Activated CD4-positive, alpha-beta T cell treated with anti-CD3 and anti-CD28 coated beads, Interleukin-2, amount 50 U/mL, for 16 hours (primary cell): ENCODE measurements around the gene TRDMT1.

Experiments used
- DNase-seq: peaks from one replicate; pipeline ENCODE4 v3.0.0-alpha.2; 2020

TRDMT1 gene

DNA sequence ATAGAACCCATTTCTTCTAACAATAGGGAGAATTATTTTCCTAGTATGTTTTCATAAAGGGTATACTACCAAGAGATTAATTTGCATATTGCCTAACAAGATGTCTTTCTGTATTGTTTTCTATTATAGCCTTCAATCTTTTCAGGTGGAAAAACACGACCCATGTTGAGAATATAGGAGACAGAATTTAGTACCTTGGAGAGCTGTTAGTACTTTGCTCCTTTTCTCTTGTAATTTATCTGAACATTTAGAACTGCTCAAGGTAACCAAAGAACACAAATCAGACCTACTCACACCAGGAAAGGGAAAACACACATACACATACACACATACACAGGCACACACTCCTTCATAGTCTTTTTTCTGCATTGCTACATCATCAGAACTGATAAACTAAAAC lies 7.8 kb upstream of the TRDMT1 start:
- no peak for DNase-seq

DNA sequence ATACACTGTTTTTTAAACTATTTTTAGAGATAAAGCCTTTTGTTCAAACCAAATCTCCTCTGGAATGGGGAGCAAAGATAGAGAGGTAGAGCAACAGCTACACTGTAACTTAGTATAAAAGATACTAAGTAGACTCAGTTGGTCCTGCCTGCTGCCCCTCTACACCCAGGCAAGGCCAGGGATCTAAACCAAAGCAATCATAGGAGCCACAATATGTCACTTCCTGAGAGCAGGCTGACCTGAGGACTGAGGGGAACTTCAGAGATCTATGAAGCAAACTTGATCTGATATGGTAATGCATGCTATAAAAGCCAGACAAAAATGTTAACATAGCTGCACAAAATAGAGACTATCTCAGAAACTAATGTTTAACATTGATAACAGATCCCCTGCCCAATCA lies 7.0 kb upstream of the TRDMT1 start:
- DNase-seq: no peak

DNA sequence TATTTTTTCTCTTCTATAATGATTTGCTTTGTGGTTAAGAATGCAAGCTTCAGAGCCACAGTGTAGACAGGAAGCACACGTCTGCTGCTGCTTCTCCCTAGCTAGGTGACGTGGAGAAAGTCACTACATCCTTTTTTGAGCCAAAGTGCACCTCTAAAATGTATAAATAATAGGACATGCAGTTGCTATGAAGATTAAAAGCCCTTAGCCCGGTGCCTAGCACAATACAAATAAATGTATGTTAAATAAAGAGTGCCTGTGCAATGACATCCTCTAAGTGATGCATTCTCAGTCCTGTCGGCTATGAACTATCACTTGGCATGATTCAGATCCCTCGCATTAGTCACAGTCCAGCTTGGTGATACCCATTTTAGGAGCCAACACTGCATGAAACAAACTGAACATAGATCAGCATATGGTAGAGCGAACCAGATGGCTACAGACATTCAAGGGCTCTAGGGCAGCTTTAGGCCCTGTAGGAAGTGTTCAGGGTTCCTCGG lies 4.8 kb upstream of the TRDMT1 start:
- DNase-seq: peak; percentile 80

GRCh38 chr10:17203416-17203815 lies 1.9 kb upstream of the TRDMT1 start:
- DNase-seq: no peak

DNA sequence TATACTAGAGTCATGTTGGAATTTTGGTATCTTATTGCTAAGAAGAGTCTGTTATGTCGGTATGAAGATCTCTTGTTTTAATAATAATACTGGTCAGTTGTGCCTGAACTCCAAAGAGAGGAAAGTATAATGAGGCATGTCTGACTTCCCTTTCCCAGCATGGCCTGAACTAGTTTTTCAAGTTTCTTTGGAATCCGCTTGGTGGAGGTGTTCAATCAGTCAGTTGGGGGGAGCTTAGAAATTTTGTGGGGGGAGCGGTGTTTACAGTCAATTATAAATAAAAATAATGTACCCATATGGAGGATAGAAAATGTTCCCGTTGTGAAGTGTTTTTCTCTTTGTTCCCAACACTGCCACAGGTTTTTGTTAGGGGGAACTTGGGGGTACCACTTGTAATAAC lies 1.5 kb upstream of the TRDMT1 start:
- DNase-seq: no peak

- DNase-seq: no peak
Measured at GRCh38 chr10:17202506-17202905, 1.0 kb upstream of the TRDMT1 start.

GRCh38 chr10:17201794-17202116 lies 283 bp upstream of the TRDMT1 start:
- no peak for DNase-seq

GRCh38 chr10:17200001-17200911 lies 1.2 kb downstream of the TRDMT1 start:
- DNase-seq: no peak

DNA sequence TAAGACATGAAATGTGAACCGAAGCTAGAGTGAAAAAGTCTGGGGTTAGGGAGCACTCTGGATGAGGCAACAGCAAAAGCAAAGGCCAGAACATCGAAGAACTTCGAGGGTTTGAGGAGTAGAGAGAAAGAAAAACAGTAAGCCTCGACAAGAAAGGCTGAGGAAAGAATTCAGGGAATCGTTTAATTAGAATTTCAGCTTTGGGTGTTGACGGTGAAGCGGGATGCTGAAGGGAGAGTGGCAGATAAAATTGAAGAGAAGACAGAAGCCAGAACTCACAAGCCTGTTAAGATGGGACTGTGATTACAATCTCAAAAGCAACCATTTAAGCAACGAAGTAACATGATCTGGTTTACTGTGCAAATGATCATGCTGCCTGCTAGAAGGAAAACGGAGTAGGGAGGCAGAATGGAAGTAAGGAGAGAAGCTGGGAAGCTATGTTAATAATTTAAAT lies 2.1 kb downstream of the TRDMT1 start:
- no peak for DNase-seq

- DNase-seq: no peak
Measured at GRCh38 chr10:17196573-17196972, 4.9 kb downstream of the TRDMT1 start.

- DNase-seq: no peak
Measured at GRCh38 chr10:17196045-17196444, 5.4 kb downstream of the TRDMT1 start.

- DNase-seq: no peak
Measured at GRCh38 chr10:17195083-17195482, 6.4 kb downstream of the TRDMT1 start.

DNA sequence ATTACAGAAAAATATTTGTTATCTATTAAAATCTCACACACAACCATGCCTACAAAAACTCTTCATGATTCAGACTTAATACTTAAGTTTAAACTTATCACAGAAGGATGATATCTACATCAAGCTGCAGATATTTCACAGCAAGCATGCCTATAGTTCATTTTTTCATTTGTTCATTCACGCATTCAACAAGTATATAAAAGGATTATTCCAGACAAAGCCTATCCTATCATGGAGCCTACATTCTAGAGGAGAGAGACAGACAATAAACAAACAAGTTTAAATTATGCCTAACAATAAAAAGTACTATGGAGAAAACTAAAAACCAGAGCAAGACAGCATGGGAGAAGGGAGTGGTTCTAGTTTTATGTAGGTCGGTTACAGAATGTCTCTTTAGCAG lies 10.9 kb downstream of the TRDMT1 start:
- DNase-seq: no peak

- DNase-seq: no peak
Measured at GRCh38 chr10:17188644-17189172, 12.8 kb downstream of the TRDMT1 start.

GRCh38 chr10:17185873-17186272 lies 15.6 kb downstream of the TRDMT1 start:
- DNase-seq: no peak

GRCh38 chr10:17183110-17183509 lies 18.4 kb downstream of the TRDMT1 start:
- no peak for DNase-seq

- no peak for DNase-seq
Measured at GRCh38 chr10:17181751-17182150, 19.7 kb downstream of the TRDMT1 start.

GRCh38 chr10:17181110-17181509 lies 20.4 kb downstream of the TRDMT1 start:
- DNase-seq: no peak

GRCh38 chr10:17179002-17179401 lies 22.5 kb downstream of the TRDMT1 start:
- DNase-seq: no peak

DNA sequence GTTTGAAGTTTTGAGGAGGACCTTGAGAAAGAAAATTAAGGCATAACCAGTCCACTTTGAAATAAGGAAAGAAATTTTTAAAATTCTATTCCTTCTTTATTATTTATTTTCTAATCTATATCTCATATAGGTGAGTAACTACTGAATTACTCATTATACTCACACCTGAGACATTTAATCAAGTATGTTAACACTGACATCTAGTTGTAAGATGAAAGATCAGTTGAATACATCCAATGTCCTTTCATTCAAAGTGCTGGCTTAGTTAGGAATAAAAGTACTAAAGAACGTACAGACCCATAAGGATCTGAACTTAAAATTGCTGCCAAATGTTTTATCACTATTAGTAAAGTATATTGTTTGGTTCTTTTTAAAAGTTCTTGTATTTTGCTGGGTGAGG lies 23.5 kb downstream of the TRDMT1 start:
- DNase-seq: no peak

DNA sequence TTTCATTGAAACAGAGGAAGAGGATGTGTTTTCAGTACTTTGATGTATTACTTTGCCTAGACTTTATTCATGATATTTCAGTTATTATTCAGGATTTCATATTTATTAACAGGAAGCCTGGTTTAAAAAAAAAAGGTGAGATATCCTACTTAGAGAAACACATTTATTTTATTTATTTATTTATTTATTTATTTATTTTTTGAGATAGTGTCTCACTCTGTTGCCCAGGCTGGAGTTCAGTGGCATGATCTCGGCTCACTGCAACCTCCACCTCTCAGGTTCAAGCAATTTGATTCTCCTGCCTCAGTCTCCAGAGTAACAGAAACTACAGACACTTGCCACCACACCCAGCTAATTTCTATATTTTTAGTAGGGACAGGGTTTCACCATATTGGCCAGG lies 24.5 kb downstream of the TRDMT1 start:
- no peak for DNase-seq

GRCh38 chr10:17176091-17176490 lies 25.4 kb downstream of the TRDMT1 start:
- DNase-seq: no peak

GRCh38 chr10:17175551-17175950 lies 25.9 kb downstream of the TRDMT1 start:
- DNase-seq: no peak

GRCh38 chr10:17174626-17175025 lies 26.8 kb downstream of the TRDMT1 start:
- no peak for DNase-seq
